Activated T-helper 1 cell treated with Interleukin-2 at 50 U/mL for 16 hours (primary cell): ENCODE results near the gene DENND6A.
"Not testable (repeated sequence)": the region's sequence is repeated elsewhere in the genome, so short reads cannot be mapped to it uniquely, and the experiment has no call there.

Experiments used
- DNase-seq: peaks from one replicate; pipeline ENCODE4 v3.0.0-alpha.2; 2020; ENCODE audit warnings: low read depth

DENND6A gene, protein sequence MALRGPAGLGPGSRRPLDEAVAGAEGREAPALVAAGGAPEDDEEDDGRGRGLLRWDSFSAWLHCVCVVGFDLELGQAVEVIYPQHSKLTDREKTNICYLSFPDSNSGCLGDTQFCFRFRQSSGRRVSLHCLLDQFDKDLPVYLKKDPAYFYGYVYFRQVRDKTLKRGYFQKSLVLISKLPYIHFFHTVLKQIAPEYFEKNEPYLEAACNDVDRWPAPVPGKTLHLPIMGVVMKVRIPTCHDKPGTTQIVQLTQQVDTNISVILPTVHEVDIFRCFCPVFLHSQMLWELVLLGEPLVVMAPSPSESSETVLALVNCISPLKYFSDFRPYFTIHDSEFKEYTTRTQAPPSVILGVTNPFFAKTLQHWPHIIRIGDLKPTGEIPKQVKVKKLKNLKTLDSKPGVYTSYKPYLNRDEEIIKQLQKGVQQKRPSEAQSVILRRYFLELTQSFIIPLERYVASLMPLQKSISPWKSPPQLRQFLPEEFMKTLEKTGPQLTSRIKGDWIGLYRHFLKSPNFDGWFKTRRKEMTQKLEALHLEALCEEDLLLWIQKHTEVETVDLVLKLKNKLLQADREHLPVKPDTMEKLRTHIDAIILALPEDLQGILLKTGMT

DNA sequence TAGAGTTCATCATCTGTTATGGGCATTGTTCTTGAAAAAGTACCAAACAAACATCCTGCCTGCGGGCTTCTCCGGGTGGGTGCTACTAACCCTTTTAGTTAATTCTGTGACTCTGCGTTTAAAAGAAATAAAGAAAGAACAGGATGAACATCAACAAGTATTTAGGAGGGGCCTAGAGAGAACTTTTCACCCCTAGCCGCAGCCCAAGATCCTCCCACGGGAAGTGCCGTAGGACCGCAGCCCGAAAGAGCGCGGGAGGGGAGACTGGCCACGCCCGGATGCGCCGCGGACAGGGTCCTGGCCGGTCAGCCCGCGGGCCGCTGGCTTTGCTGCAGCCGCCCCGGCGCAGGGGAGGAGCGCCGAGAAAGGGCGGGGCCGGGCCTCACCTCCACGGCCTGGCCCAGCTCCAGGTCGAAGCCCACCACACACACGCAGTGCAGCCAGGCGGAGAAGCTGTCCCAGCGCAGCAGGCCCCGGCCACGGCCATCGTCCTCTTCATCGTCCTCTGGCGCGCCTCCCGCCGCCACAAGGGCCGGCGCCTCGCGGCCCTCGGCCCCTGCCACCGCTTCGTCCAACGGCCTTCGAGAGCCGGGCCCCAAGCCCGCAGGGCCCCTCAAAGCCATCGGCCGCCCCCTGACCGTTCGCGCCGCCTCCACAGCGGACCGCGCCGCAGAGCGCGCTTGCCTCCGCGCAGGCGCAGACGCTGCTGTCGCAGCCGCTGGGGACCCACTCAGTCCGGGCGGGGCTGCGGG lies at the start of gene DENND6A:
Gene DENND6A, minus strand, starts transcription at position 682 of the 752 bp plus-strand sequence. Its CDS starts 59 bp downstream, at position 623.
- DNase-seq, result peak; percentile 95

DNA sequence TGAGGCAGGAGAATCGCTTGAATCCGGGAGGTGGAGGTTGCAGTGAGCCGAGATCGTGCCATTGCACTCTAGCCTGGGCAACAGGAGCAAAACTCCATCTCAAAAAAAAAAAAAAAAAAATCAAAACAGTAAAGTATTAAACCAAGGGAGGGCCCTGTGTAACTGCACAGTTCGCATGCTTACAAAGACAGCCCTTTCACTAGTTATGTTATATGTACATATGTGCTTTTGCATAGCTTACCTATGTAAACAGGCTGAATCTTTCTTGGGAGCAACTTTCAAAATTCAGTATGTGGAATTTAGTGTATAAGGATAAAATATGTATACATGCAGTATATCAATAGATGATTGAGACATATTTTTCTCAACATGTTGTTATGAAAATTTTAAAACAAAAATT lies 47.1 kb upstream of the DENND6A start:
- no peak for DNase-seq

DNA sequence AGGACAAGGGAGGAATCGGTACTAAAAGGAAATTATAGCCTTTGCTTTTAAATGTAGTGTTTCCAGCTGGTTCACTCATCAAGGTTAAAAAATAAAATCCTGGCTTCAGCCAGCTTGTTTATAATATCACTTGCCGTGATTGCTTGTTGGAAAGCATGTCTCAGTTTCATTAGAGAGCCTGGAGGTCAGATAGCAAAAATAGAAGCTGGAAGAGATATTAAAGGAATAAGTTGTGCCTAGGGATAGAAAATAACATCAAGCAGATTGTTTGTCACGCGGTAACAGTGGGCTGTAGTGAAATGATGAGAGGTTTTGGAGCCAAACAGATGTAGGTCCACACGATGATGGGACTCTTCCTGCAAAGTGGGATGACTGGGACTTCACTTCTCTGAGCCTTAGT lies 45.5 kb upstream of the DENND6A start:
- DNase-seq, result no peak

DNA sequence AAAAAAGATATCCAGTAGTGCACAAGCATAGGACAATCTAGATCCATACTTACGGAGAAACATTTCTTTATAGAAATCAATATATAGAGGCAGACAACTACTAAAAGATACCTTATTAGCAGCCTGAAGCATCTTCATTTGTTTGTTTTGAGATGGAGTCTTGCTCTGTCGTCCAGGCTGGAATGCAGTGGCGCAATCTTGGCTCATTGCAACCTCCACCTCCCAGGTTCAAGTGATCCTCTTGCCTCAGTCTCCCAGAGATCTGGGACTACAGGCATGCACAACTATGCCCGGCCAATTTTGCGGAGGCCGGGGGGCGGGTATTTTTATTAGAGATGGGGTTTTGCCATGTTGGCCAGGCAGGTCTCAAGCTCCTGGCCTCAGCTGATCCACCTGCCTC lies 45.0 kb upstream of the DENND6A start:
- DNase-seq, result no peak

DNA sequence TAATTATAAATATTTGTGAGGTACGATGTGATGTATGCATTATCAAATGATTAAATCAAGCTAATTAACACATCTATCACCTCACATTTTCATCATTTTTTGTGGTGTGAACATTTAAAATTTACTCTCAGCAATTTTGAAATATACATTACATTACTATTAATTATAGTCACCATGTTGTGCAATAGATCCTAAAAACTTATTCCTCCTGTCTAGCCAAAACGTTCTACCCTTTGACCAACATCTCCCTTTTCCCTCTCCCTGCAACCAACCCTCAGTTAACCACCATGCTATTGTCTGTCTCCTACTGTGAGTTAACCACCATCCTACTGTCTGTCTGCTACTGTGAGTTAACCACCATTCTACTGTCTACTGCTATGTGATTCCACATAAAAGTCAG lies 42.5 kb upstream of the DENND6A start:
- DNase-seq, result no peak

DNA sequence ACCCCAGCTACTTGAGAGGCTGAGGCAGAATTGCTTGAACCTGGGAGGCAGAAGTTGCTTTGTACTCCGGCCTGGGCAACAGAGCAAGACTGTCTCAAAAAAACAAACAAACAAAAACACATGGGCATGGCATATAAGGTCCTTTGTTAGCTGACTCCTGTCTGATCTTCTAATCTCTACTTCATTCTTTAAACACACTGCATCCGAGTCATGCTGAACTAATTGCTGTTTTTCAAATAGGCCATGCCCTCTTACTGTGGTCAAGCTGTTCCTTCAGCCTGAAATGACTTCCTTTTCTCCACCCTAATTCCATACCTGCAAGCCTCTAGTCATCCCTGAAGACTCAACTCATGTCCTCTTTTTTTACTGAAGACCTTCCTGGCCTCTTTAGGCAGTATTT lies 40.9 kb upstream of the DENND6A start:
- no peak for DNase-seq

DNA sequence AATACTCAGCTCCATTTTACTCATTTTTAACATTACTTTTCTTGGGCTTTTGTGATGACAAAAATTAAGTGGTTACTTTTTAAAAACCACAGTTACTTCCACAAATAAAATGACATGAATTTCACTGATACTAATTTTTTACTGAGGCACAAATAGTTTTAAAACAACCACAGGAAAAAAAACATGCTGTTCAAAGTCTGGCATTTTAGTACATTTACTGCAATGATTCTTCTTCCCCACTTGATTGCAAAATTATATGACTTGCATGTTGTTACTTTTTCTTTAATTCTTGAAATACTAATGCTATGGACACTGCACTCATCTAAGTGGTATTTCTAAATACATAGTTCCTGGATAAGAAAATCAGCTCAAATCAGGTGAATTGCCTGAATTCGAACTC lies 38.4 kb upstream of the DENND6A start:
- DNase-seq, result no peak

DNA sequence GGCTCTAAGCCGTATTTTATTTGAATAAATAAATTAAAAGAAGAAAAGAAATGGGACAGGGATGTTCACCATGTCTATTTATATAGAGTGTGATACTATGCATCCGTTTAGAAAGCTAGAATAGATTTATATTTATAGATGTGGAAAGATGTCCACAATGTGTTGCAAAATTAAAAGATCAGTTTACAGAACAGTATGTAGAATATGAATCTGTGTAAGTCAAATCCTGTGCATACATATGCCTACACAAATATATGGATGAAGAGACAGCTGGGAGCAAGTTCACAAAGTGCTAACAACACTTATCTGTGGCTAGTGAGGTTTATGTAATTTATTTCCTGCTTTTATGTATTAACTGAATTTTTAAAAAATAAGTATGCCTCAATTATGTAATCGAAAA lies 37.8 kb upstream of the DENND6A start:
- no peak for DNase-seq

DNA sequence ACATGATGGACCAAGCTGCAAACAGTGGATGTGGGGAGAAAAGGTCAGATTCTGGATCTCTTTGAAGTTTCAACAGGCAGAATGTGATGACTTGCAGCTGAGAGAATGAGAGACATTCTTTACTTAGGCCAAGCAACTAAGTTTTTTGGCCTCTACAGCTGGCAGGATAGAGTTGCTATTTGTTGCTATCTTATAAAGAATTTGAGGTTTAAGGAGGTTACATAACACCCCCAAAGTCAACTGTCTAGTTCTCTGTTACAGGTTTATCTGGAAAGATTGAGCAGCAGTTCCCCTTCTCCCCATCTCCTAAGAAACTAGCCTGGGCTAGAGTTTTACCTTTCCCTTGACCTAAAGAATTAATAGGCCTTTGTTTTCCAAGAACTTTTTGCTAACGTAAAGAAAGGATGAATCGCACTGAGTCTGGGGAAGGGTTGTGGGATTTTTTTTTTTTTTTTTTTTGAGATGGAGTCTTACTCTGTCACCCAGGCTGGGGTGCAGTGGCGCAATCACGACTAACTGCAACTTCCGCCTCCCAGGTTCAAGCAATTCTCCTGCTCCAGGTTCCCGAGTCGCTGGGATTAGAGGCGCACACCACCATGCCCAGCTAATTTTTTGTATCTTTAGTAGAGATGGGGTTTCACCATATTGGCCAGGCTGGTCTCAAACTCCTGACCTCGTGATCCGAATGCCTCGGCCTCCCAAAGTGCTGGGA lies 36.6 kb upstream of the DENND6A start:
- DNase-seq, result no peak

DNA sequence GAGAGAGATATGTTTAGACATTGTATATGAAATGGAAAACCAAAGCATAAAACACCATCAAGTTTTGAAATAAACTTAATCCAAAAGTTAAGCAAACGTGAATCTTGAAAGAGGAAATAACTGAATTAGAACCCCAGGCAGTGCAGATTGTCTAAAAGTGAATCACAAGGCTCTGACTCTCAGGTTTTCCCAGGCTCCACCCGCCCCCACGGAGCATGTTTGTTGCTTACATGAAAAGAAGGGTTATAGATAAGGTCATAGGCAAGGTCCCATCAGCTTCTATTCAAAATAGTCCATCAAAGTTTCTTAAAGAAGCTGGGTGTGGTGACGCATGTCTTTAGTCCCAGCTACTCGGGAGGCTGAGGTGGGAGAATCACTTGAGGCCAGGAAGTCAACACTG lies 34.2 kb upstream of the DENND6A start:
- no peak for DNase-seq

DNA sequence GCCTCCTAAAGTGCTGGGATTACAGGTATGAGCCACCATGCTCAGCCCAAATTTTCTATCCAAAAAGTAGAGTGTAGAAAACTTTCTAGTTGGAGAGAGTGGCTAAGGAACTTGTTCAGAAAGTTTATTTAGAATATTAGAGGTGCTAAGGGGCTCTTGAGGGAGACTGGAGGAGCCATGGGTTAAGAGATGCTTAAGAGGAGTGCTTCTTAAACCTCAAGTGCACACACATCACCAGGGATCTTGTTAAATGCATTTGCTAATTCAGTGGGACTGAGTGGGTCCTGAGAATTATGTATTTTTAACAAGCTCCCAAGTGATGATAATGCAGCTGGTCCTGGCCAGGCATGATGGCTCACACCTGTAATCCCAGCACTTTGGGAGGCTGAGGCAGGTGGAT lies 33.5 kb upstream of the DENND6A start:
- no peak for DNase-seq

DNA sequence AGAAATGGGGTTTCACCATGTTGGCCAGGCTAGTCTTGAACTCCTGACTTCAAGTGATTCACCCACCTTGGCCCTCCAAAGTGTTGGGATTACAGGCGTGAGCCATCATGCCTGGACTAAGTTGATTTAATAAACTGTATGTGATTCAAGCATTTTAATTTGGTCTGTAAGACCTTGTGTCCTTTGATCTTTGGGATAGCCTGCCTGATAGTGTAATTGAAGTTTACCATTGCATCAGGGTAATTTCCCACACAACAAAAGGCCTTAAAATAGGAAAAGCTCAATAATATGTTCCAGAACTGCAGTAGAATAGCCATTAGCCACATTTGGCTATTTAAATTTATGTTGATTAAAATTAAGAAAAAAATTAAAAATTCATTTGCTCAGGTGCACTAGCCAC lies 25.2 kb upstream of the DENND6A start:
- DNase-seq, result no peak

DNA sequence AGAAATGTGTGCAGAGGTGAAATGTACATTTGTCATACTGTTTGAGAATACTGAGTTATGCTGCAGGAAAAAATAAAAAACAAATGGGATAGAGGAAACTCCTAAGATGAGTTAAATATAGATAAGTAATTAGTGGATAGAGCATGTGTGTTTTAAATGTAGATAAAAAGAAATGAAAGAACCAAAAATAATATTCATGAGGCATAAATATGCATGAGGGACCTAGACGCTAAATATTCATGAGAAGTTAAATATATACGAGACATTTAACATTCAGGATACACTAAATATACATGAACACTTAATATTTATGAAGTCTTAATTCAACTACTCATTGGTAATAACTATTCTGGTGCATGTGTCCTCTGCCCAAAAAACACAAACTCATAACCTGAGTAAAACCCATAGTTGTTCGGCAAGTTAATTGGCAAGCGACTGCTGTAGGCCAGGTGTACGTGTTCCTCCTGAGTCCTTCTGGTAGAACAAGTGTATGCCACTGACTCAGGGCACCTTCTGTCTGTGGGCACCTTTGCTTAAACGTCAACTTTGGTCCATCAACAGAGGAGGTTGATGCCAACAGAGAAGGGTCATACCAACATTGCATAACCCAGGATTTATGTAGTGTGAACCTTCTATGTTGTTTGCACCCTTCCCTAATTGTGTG lies 24.5 kb upstream of the DENND6A start:
- no peak for DNase-seq

DNA sequence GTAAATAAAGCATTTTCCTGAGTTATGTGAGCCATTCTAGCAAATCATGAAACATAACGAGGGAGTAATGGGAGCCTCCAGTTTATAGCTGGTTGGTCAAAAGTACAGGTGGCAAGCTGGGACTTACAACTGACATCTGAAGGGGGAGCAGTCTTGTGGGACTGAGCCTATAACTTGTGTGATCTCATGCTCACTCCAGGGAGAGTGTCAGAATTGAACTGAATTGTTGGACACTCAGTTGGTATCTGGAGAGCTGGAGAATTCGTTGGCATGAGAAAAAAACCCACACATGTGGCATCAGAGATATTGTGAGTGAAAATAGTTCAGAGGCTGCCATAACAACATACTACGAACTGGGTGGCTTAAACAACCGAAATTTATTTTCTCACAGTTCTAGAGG lies 22.8 kb upstream of the DENND6A start:
- DNase-seq, result no peak

DNA sequence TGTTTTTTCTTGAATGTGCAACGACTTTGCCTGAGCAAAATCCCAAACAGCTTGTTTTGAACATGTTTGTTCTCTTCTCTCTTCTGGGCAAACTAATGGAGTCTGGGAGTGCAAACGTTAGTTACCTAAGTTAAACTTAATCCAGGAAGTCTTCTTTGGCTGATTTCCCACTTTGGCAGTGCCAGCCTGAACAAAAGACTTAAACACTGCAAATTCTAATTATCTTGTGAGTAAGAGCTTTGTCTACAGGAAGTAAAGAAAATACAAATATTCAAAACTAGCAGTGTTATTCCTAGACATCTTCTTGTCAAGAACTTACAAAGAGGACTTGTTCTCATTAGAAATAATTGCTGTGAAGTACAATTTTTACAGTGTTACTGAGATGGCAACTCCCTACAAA lies 16.7 kb upstream of the DENND6A start:
- DNase-seq, result no peak

DNA sequence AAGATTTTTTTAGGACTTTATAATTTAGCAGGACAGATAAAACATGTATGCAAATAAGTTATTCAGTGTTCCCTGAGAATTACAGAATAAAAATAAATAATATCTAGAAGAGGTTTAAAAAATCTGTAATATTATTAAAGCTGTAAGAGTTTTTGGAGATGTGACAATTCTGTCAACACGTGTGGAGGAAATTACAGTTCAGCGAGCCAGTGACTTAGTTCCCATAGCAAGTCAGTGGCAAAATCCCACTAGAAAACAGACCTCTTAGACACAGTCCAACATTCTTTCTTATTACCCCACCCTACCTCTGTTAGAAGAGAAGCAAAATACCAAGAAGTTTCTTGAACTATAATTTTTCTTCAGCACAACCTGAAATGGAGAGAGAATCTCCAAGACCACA lies 16.2 kb upstream of the DENND6A start:
- no peak for DNase-seq

DNA sequence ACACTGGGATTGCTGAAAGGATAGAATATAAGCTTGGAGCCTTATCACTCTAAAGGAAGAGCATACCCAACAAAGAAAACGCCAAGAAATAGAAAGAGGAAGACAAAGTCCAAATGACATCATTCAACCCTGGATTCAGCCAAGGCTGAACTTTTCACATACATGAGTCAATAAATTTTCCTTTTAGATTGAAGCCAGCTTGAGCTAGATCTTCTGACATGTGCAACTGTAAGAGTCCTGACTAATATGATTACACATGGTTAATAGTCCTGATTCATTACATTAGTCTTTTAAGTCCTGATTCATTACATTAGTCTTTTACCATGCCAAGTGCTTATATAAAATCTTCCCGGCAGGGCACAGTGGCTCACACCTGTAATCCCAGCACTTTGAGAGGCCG lies 13.6 kb upstream of the DENND6A start:
- no peak for DNase-seq

DNA sequence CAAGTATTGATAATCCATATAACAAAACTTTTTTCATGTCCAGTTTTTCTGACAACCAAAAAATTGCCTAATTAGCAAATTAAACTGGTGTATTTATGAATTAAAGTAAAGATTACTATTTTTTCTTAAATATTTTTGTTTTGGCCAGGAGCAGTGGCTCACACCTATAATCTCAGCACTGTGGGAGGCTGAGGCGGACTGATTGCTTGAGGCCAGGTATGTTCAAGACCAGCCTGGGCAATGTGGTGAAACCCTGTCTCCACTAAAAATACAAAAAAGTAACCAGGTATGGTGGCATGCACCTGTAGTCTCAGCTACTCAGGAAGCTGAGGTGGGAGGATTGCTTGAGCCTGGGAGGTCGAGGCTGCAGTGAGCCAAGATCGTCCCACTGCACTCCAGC lies 12.5 kb upstream of the DENND6A start:
- DNase-seq, result not testable (repeated sequence)

DNA sequence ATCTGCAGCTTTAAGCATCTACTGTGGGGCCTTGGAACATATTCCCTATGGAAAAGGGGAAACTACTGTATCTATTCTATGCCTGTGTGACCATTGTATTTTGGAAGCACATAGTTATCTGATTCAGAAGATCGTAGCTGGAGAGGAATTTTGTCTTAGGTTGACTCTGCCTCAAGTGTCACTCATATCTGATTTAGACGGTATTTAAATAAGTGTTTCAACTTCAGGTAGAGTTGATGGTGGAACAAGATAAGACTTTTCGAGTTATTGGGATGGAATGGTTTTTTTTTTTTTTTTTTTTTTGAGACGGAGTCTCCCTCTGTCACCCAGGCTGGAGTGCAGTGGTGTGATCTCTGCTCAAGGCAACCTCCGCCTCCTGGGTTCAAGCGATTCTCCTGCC lies 8.9 kb upstream of the DENND6A start:
- DNase-seq, result no peak

DNA sequence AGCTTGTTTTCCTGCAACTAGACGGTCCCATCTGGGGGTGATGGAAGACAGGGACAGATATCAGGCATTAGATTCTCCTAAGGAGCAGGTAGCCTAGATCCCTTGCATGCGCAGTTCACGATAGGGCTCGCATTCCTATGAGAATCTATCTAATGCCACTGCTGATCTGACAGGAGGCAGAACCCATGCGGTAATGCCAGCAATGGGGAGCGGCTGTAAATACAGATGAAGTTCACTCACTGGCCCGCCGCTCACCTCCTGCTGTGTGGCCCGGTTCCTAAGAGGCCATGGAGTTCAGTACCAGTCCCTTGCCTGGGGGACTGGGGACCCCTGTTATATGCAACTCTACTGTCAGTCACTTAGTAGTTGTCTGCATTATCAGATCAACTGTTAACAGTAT lies 7.9 kb upstream of the DENND6A start:
- no peak for DNase-seq

DNA sequence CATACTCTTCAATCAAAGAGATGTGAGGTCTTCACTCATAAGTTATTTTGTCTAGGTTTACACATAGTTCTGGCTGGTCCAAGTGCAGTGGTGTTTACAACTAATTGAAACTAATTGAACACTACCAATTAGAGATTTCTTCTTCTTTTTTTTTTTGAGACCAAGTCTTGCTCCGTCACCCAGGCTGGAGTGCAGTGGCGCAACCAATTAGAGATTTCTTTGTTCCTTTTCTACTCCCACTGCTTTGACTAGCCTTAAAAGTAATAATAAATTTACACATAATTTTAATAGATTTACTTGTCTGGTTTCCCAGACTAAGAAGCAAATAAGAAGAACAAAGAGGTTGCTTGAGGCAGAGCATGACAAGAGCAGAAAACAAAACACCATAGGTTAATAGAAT lies 6.7 kb upstream of the DENND6A start:
- DNase-seq, result no peak

DNA sequence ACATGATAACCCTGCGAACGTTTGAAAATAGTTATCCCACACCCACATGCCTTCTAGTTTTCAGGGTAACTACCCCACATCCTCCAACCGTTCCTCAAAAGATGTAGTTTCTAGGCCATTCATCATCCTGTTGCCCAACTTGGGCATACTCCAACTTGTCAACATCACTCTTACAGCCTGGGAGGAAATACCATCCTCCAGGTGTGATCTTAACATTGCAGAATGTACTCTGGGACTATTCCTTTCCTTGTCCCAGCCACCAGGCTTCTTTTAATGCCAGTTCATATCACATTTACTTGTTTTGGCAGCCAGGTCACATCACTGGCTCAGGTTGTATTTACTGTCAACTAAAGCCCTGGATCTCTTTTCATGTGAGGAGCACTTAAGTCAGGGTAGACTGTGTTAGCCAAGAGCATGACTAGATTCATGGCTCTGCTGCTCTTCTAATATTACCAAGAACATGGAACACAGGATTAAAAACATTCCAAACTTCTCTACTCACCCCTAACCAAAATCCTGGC lies 4.0 kb upstream of the DENND6A start:
- DNase-seq, result no peak
